ENCODE data around the gene CNTLN. TPM values are rescaled to one million over a fixed set of nuclear protein-coding genes. Genes with fewer than 3 reads are reported as not detected.

CNTLN gene
- total and polyA plus RNA-seq, 9 of the 15 experiments (the other 6 are each of a cell fraction or from before 2014, with no cell fraction given) = 0.08 TPM; not detected in 8

GRCh38 chr9:17280350-17281012 lies 145.6 kb downstream of the CNTLN start:
- no peak for TF ChIP-seq ZNF134 (CRISPR knock-in tag; conservative IDR thresholded peaks at IDR 0.05)
- TF ChIP-seq ZBTB8A (IDR thresholded peaks at IDR 0.05; ENCODE audit: partially characterized antibody) = no peak
- TF ChIP-seq ETS1 (conservative IDR thresholded peaks at IDR 0.05; ENCODE audit: control insufficient read depth, low read depth, low read length) = no peak
- TF ChIP-seq SETDB1 (IDR thresholded peaks at IDR 0.05; ENCODE audit: low read length) = no peak
- no peak for TF ChIP-seq CBFA2T3 (IDR thresholded peaks at IDR 0.05)
- no peak for TF ChIP-seq ZNF395 (CRISPR knock-in tag; IDR thresholded peaks at IDR 0.05)
- no peak for TF ChIP-seq HCFC1 (IDR thresholded peaks at IDR 0.05; ENCODE audit: low read depth, low read length)
- no peak for TF ChIP-seq POLR2AphosphoS2 (IDR thresholded peaks at IDR 0.05; ENCODE audit: low read length)
- TF ChIP-seq HDAC1 (IDR thresholded peaks at IDR 0.05) = no peak
- no peak for TF ChIP-seq NBN (IDR thresholded peaks at IDR 0.05; ENCODE audit: low read depth)
- TF ChIP-seq KDM2B (CRISPR knock-in tag; IDR thresholded peaks at IDR 0.05) = no peak
- no peak for TF ChIP-seq IRF9 (tag; IDR thresholded peaks at IDR 0.05)
- TF ChIP-seq TAF7 (tag; IDR thresholded peaks at IDR 0.05) = no peak
- no peak for TF ChIP-seq MCM7 (IDR thresholded peaks at IDR 0.05)
- TF ChIP-seq ZNF586 (CRISPR knock-in tag; conservative IDR thresholded peaks at IDR 0.05) = no peak
- no peak for TF ChIP-seq ZNF79 (CRISPR knock-in tag; IDR thresholded peaks at IDR 0.05; ENCODE audit: low read depth)
- TF ChIP-seq HES1 (IDR thresholded peaks at IDR 0.05; ENCODE audit: low read depth) = no peak
- TF ChIP-seq MAFG (tag; conservative IDR thresholded peaks at IDR 0.05) = no peak
- TF ChIP-seq ZNF174 (CRISPR knock-in tag; IDR thresholded peaks at IDR 0.05) = no peak
- no peak for TF ChIP-seq ZKSCAN3 (CRISPR knock-in tag; IDR thresholded peaks at IDR 0.05)
- Histone ChIP-seq H3K4me2 (ENCODE audit: insufficient read depth, low read length) (no peak overlapping the region), H3K27me3 (ENCODE audit: control insufficient read depth in 2 of 2, insufficient read depth in 2 of 2, low read length in 2 of 2) (no peaks in the 10 kb centered on the region), H3K4me1 (replicated peaks in 1 of 2; ENCODE audit: control insufficient read depth in 2 of 2, insufficient read depth in 2 of 2, low read length in 2 of 2) (no peaks in the 10 kb centered on the region), H3K9ac (ENCODE audit: insufficient read depth in 1 of 2, low read depth in 2 of 2, low read length in 2 of 2) (no peak overlapping the region), H3K27ac (ENCODE audit: extremely low read depth, low read depth, low read length) (no peak overlapping the region), H2AFZ (ENCODE audit: low read depth, low read length) (no peak overlapping the region), H4K20me1 (replicated peaks; ENCODE audit: control insufficient read depth, insufficient read depth, low read length) (no peaks in the 10 kb centered on the region), H3K36me3 (ENCODE audit: control insufficient read depth, insufficient read depth, low read length) (no peaks in the 10 kb centered on the region), H3K9me3 (replicated peaks; ENCODE audit: control insufficient read depth, insufficient read depth, low read depth, low read length) (no peaks in the 10 kb centered on the region), H3K79me2 (ENCODE audit: control insufficient read depth, insufficient read depth, low read length) (no peaks in the 10 kb centered on the region), H3K4me3 (no peak overlapping the region), H3K9me1 (ENCODE audit: control insufficient read depth, insufficient read depth, low read length) (no peaks in the 10 kb centered on the region)
- DNase-seq (ENCODE audit: extremely low read depth in 1 of 4, low spot score in 3 of 4) (no peak), FAIRE-seq (no peak), ATAC-seq (no peak)
- ChIA-PET CTCF (ENCODE audit: low intra/inter-chr PET ratio) (no interaction called here), POLR2A (no interaction called here)
- in situ Hi-C loops (cut with MboI) = no loop called here
- intact Hi-C loops (cut with micrococcal nuclease) = no loop called here
- no TSS peak for BruUV-seq (replicated peaks)
- WGBS (ENCODE audit: insufficient coverage, low coverage, missing lambda C conversion rate) = 0% methylated on average over 4 of the region's 4 CpGs
